ENCODE data around the gene PEAK1.

DNA sequence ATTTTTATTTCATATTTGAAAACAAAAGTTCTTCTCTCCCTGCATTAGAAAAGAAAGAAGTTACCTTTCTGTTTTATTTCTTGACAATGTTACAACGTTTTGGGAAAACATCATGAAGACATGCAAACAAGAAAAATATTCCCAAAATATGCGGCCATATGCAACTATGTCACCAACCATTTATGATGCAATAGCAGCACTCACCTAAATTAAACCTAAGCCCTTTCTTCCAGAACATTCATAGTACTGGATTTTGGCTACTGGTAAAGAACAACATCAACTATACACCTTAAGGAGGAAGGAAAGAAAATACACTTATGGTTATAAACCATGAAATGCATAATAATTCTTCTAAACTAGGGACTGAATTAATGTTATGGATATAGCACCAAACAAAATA, 164.5 kb downstream of the PEAK1 start:
- TF ChIP-seq POLR2AphosphoS5 (IDR thresholded peaks at IDR 0.05; ENCODE audit: low read depth) = no peak
- TF ChIP-seq, protein P1, sequence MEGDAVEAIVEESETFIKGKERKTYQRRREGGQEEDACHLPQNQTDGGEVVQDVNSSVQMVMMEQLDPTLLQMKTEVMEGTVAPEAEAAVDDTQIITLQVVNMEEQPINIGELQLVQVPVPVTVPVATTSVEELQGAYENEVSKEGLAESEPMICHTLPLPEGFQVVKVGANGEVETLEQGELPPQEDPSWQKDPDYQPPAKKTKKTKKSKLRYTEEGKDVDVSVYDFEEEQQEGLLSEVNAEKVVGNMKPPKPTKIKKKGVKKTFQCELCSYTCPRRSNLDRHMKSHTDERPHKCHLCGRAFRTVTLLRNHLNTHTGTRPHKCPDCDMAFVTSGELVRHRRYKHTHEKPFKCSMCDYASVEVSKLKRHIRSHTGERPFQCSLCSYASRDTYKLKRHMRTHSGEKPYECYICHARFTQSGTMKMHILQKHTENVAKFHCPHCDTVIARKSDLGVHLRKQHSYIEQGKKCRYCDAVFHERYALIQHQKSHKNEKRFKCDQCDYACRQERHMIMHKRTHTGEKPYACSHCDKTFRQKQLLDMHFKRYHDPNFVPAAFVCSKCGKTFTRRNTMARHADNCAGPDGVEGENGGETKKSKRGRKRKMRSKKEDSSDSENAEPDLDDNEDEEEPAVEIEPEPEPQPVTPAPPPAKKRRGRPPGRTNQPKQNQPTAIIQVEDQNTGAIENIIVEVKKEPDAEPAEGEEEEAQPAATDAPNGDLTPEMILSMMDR (IDR thresholded peaks at IDR 0.05; ENCODE audit: insufficient read depth, low read length) = no peak
